K562 treated with DMSO at 1 percent for 4 hours (cell line): Measurements from ENCODE around the gene ABI3BP. TPM values are rescaled to one million over a fixed set of nuclear protein-coding genes. Genes with fewer than 3 reads are reported as not detected.

ENCODE experiments used
- total RNA-seq: library from RNA; unstranded; fragments of 300-600 nt; gene quantifications from 2 replicates; pipeline ENCODE4 v1.2.3, GENCODE V29; 2022; ENCODE audit not compliant: insufficient read depth

ABI3BP gene, protein sequence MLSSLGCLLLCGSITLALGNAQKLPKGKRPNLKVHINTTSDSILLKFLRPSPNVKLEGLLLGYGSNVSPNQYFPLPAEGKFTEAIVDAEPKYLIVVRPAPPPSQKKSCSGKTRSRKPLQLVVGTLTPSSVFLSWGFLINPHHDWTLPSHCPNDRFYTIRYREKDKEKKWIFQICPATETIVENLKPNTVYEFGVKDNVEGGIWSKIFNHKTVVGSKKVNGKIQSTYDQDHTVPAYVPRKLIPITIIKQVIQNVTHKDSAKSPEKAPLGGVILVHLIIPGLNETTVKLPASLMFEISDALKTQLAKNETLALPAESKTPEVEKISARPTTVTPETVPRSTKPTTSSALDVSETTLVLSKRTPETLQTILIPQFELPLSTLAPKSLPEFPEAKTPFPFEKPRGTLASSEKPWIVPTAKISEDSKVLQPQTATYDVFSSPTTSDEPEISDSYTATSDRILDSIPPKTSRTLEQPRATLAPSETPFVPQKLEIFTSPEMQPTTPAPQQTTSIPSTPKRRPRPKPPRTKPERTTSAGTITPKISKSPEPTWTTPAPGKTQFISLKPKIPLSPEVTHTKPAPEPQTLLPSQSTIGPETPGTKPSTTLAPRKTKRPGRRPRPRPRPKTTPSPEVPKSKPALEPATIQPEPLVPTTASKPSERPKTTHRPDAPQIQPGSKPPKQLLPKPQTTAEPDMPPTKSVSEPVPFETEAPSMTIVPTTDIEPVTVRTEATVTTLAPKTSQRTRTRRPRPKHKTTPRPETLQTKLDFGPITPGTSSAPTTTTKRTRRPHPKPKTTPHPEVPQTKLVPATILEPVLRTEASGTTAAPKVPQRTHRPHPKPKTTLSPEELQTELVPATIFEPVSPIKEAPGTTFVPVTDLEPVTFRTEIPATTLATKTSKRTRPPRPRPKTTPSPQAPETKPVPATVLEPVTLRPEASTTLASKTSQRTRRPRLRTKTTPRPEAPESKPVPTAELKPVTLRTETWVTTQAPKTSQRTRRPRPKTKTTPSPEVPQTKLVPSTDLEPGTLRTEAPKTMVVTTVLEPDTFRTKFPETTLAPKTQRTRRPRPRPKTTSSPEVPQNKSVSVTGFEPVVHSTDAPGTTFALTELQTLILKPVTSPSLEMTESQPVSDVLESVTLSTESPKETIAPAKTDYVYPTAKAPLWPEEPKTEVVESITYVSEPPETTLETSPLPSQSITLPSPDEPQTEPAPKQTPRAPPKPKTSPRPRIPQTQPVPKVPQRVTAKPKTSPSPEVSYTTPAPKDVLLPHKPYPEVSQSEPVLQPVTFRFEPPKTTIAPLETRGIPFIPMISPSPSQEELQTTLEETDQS (N-terminal part only)
- total RNA-seq, result not detected in 2 replicates

GRCh38 chr3:100993309-100993708 is at the start of gene ABI3BP:
TSS of gene ABI3BP (minus strand) at chr3:100993421. CDS start at chr3:100993384, 37 bp downstream.

DNA sequence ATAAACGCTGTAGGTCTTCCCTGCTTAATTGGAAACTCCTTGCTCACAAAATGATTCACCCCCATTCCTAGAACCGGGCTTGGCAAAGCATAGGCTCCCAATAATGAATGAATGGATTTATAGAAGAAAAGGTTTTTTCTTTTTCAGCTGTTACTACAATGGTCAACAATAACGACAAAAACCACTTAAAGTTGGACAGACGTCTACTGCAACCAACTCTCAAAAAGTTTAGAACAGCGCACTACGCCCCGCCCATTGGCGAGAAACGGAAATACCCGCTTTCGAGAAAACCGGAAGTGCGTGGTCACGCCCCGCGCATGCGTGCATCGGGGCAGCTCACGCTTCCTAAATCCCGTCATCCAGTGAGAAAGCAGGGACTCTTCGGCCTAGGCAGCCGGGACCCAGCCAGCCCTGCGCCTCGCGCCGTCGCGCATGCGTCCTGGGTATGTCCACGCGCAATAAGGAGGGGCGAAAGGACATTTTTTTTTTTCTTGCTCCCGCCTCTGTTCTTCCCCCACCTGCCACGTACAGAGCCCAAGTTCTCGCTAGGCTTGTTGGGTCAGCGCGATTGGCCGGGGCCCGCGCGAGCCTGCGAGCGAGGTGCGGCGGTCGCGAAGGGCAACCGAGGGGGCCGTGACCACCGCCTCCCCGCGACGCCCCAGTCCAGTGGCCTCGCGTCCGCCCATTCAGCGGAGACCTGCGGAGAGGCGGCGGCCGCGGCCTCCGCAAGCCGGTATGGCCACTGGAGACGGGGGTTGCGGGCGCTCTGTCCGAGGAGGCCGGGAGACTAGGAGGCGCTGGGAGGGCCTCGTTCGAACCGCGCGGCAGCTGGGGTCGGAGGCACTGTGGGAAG is 284.0 kb downstream of the ABI3BP start, which contains the start of gene TFG:
Gene TFG (plus strand): TSS at position 506 of the 853 bp plus-strand sequence. CDS start 4,192 bp downstream, outside the sequence.

